ENCODE results near the gene PIF1.

PIF1 gene

DNA sequence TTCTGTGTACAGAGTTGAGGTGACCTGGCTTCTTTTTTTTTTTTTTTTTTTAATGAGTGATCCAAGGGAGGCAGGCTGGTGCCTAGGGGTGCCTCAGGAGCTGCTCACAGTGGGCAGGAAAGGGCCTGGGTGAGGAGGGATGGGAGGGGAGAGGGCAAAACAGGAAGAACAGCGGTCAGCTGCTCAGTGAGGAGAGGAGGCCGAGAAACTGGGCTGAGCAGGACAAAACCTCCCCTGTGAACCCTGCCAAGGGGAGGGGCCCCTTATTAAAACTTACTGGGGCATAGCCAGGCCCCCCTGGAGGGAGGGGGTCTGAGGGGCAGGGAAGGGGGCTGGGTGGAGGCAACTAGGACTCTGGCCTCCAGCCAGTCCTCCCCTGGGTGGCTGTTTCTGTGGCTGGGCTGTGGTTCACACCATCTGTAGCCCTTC, 19.8 kb upstream of the PIF1 start:
- no peak for TF ChIP-seq YY1 (IDR thresholded peaks at IDR 0.05; ENCODE audit: low read depth)
- no peak for TF ChIP-seq EP300 (IDR thresholded peaks at IDR 0.05; ENCODE audit: borderline replicate concordance)
- TF ChIP-seq EGR1 (IDR thresholded peaks at IDR 0.05), result no peak
- no peak for TF ChIP-seq RAD21 (IDR thresholded peaks at IDR 0.05; ENCODE audit: low read depth)
- TF ChIP-seq FOXM1 (IDR thresholded peaks at IDR 0.05; ENCODE audit: borderline replicate concordance, low read depth), result no peak
- TF ChIP-seq NFIC (IDR thresholded peaks at IDR 0.05), result no peak
- no peak for TF ChIP-seq TAF1 (IDR thresholded peaks at IDR 0.05; ENCODE audit: low read depth)
- TF ChIP-seq, protein P1, sequence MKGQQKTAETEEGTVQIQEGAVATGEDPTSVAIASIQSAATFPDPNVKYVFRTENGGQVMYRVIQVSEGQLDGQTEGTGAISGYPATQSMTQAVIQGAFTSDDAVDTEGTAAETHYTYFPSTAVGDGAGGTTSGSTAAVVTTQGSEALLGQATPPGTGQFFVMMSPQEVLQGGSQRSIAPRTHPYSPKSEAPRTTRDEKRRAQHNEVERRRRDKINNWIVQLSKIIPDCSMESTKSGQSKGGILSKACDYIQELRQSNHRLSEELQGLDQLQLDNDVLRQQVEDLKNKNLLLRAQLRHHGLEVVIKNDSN (IDR thresholded peaks at IDR 0.05), result no peak
- TF ChIP-seq ZBTB7A (IDR thresholded peaks at IDR 0.05; ENCODE audit: low read depth), result no peak
- TF ChIP-seq CREB1 (IDR thresholded peaks at IDR 0.05; ENCODE audit: low read depth), result no peak
- TF ChIP-seq, protein P2, sequence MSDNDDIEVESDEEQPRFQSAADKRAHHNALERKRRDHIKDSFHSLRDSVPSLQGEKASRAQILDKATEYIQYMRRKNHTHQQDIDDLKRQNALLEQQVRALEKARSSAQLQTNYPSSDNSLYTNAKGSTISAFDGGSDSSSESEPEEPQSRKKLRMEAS (IDR thresholded peaks at IDR 0.05), result no peak
- TF ChIP-seq, protein P3, sequence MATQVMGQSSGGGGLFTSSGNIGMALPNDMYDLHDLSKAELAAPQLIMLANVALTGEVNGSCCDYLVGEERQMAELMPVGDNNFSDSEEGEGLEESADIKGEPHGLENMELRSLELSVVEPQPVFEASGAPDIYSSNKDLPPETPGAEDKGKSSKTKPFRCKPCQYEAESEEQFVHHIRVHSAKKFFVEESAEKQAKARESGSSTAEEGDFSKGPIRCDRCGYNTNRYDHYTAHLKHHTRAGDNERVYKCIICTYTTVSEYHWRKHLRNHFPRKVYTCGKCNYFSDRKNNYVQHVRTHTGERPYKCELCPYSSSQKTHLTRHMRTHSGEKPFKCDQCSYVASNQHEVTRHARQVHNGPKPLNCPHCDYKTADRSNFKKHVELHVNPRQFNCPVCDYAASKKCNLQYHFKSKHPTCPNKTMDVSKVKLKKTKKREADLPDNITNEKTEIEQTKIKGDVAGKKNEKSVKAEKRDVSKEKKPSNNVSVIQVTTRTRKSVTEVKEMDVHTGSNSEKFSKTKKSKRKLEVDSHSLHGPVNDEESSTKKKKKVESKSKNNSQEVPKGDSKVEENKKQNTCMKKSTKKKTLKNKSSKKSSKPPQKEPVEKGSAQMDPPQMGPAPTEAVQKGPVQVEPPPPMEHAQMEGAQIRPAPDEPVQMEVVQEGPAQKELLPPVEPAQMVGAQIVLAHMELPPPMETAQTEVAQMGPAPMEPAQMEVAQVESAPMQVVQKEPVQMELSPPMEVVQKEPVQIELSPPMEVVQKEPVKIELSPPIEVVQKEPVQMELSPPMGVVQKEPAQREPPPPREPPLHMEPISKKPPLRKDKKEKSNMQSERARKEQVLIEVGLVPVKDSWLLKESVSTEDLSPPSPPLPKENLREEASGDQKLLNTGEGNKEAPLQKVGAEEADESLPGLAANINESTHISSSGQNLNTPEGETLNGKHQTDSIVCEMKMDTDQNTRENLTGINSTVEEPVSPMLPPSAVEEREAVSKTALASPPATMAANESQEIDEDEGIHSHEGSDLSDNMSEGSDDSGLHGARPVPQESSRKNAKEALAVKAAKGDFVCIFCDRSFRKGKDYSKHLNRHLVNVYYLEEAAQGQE (IDR thresholded peaks at IDR 0.05; ENCODE audit: low read depth), result no peak
- TF ChIP-seq TCF12 (IDR thresholded peaks at IDR 0.05; ENCODE audit: low read depth), result no peak
- TF ChIP-seq TEAD4 (IDR thresholded peaks at IDR 0.05), result no peak
- TF ChIP-seq CEBPB (IDR thresholded peaks at IDR 0.05), result no peak

DNA sequence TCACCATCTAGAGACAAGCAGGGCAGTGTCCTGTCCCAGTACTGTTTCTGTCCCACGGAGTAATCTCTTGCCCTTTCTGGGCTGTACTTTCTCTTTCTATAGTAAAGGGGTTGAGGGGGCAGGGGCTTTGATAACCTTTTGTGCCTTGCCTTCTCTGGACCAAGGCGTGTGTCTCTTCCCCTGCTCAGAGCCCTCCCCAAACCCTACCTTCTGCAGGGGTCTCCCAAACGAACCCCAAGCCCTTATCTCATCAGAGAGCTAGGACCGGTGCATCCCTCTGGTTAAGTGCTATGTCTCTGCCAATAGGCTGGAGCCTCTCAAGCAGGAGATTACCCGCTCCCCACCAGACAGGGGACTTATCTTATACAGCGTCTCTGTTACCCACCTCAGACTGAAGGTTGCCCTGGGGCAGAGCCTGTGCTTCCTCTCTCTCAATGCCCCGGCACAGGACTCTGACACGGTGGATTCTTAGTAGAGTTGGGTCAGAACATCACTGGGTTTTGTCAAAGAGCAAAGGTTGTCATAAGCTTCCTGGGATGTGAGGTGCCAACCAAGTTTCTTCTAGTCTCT, 19.2 kb upstream of the PIF1 start:
- TF ChIP-seq NFIC (IDR thresholded peaks at IDR 0.05), result no peak
- no peak for TF ChIP-seq TCF12 (IDR thresholded peaks at IDR 0.05; ENCODE audit: low read depth)
- no peak for TF ChIP-seq EP300 (IDR thresholded peaks at IDR 0.05; ENCODE audit: borderline replicate concordance)
- no peak for TF ChIP-seq TAF1 (IDR thresholded peaks at IDR 0.05; ENCODE audit: low read depth)
- no peak for TF ChIP-seq CEBPB (IDR thresholded peaks at IDR 0.05)
- TF ChIP-seq EGR1 (IDR thresholded peaks at IDR 0.05), result no peak
- TF ChIP-seq TEAD4 (IDR thresholded peaks at IDR 0.05), result no peak
- TF ChIP-seq, protein P3 (IDR thresholded peaks at IDR 0.05; ENCODE audit: low read depth), result no peak
- TF ChIP-seq, protein P2 (IDR thresholded peaks at IDR 0.05), result no peak
- no peak for TF ChIP-seq YY1 (IDR thresholded peaks at IDR 0.05; ENCODE audit: low read depth)
- TF ChIP-seq RAD21 (IDR thresholded peaks at IDR 0.05; ENCODE audit: low read depth), result no peak
- no peak for TF ChIP-seq FOXM1 (IDR thresholded peaks at IDR 0.05; ENCODE audit: borderline replicate concordance, low read depth)
- TF ChIP-seq CREB1 (IDR thresholded peaks at IDR 0.05; ENCODE audit: low read depth), result no peak
- TF ChIP-seq ZBTB7A (IDR thresholded peaks at IDR 0.05; ENCODE audit: low read depth), result no peak
- TF ChIP-seq, protein P1 (IDR thresholded peaks at IDR 0.05), result no peak

DNA sequence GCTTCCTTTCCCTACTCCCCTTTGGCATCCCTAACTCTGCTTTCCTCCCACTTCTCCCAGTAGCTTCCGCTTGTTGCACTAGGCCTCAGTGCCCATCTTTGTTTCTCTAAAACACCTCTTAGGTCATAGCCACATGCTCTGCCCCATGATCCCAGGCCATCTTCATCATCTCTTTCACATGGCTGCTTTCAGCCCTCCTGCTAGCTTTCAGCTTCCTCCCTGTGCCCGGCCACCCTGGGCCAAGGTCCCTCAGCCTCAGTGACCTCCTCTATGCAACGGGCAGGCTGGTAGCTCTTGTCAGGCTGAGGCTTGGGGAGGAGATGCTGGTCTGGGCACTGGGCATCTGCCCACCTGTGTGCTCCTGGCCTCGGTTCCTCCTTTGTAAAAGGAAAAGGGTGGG, 18.5 kb upstream of the PIF1 start:
- TF ChIP-seq YY1 (IDR thresholded peaks at IDR 0.05; ENCODE audit: low read depth) (no peak), TCF12 (IDR thresholded peaks at IDR 0.05; ENCODE audit: low read depth) (no peak), EGR1 (IDR thresholded peaks at IDR 0.05) (no peak), CREB1 (IDR thresholded peaks at IDR 0.05; ENCODE audit: low read depth) (no peak)
- TF ChIP-seq, protein P2 (IDR thresholded peaks at IDR 0.05), result no peak
- TF ChIP-seq, protein P3 (IDR thresholded peaks at IDR 0.05; ENCODE audit: low read depth), result no peak

DNA sequence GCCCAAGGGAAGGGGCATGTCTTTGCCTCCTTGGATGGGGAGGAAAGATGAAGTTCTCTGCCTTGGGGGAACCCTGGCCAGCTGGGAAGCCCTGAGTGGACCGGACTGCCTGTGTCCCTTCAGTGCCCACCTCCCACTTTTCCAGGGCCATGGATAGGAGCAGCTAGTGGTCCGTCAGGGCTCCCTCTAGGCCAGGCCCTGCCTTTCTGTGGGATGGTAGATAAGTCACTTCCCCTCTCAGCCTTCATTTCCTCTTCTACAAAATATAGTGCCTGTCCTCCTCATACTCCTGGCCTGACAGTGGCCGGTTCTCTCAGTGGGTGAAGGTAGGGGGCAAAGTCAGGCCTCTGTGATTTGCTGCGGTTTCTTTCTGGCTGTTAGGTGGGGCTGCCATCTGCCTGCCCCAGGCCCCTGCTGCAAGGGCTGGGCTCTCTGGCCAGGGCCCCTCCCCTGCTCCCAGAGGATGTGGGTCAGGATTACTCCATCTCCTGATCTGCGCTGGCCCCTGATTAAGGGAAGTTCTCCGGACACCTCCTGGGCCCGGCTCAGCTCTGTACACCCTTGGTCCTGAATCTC, 17.6 kb upstream of the PIF1 start:
- TF ChIP-seq FOXM1 (IDR thresholded peaks at IDR 0.05; ENCODE audit: borderline replicate concordance, low read depth) (no peak), RAD21 (IDR thresholded peaks at IDR 0.05; ENCODE audit: low read depth) (no peak), TEAD4 (IDR thresholded peaks at IDR 0.05) (no peak), YY1 (IDR thresholded peaks at IDR 0.05; ENCODE audit: low read depth) (no peak), CREB1 (IDR thresholded peaks at IDR 0.05; ENCODE audit: low read depth) (no peak), EGR1 (IDR thresholded peaks at IDR 0.05) (no peak), NFIC (IDR thresholded peaks at IDR 0.05) (no peak), TCF12 (IDR thresholded peaks at IDR 0.05; ENCODE audit: low read depth) (no peak), ZBTB7A (IDR thresholded peaks at IDR 0.05; ENCODE audit: low read depth) (no peak), EP300 (IDR thresholded peaks at IDR 0.05; ENCODE audit: borderline replicate concordance) (no peak), CEBPB (IDR thresholded peaks at IDR 0.05) (no peak), TAF1 (IDR thresholded peaks at IDR 0.05; ENCODE audit: low read depth) (no peak)
- TF ChIP-seq, protein P3 (IDR thresholded peaks at IDR 0.05; ENCODE audit: low read depth), result no peak
- TF ChIP-seq, protein P1 (IDR thresholded peaks at IDR 0.05), result no peak
- TF ChIP-seq, protein P2 (IDR thresholded peaks at IDR 0.05), result no peak

All from Ishikawa (cell line).